ENCODE data around the gene EDN1.

DNA sequence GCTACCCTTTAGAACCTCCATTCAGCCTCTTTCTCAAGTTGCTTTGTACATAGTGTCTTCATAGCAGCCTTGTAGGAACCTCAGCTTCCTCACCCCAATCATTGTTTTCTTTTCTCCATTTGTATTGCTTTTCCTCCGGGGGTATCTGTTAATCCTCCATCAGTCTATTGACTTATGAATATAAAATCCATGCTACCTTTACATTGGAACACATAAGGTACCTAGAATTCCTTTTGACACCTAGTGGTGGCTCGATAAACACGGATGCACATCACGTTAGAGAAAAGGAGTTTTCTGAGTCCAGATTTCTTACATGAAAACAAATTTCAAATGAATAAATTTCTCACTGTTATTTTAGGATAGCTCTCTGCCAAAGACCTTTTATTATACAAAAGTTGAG is 6.3 kb upstream of the EDN1 start:
- TF ChIP-seq, protein P1, sequence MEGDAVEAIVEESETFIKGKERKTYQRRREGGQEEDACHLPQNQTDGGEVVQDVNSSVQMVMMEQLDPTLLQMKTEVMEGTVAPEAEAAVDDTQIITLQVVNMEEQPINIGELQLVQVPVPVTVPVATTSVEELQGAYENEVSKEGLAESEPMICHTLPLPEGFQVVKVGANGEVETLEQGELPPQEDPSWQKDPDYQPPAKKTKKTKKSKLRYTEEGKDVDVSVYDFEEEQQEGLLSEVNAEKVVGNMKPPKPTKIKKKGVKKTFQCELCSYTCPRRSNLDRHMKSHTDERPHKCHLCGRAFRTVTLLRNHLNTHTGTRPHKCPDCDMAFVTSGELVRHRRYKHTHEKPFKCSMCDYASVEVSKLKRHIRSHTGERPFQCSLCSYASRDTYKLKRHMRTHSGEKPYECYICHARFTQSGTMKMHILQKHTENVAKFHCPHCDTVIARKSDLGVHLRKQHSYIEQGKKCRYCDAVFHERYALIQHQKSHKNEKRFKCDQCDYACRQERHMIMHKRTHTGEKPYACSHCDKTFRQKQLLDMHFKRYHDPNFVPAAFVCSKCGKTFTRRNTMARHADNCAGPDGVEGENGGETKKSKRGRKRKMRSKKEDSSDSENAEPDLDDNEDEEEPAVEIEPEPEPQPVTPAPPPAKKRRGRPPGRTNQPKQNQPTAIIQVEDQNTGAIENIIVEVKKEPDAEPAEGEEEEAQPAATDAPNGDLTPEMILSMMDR (IDR thresholded peaks at IDR 0.05): no peak
- TF ChIP-seq POLR2A (IDR thresholded peaks at IDR 0.05) (no peak), EP300 (IDR thresholded peaks at IDR 0.05) (no peak)

All from sigmoid colon (tissue), 4 donors.